Neural cell (in vitro differentiated cells): ENCODE results near the gene SLC5A11.

ENCODE experiments used
- CTCF ChIP-seq: fragments of 450-650 bp; IDR thresholded peaks from 2 replicates; pipeline ENCODE4 v1.5.1; 2014; ENCODE audit warnings: antibody characterized with exemption, mild to moderate bottlenecking, moderate library complexity; ENCODE audit not compliant: poor library complexity, severe bottlenecking
- EP300 ChIP-seq: fragments of 450-650 bp; conservative IDR thresholded peaks from 2 replicates; pipeline ENCODE4 v1.6.1; 2014; ENCODE audit warnings: antibody characterized with exemption, mild to moderate bottlenecking, moderate library complexity; ENCODE audit not compliant: poor library complexity, severe bottlenecking
- EZH2 ChIP-seq: fragments of 200-600, 300-800 bp; shearing (Covaris generic), sonication (generic); IDR thresholded peaks from 2 replicates; pipeline ENCODE4 v1.6.1; 2014; ENCODE audit warnings: antibody characterized with exemption, low read length, borderline replicate concordance, mild to moderate bottlenecking; ENCODE audit not compliant: insufficient read depth, poor library complexity, severe bottlenecking
- MXI1 ChIP-seq: fragments of 450-650 bp; conservative IDR thresholded peaks from 2 replicates; pipeline ENCODE4 v1.6.1; 2014; ENCODE audit warnings: antibody characterized with exemption, mild to moderate bottlenecking; ENCODE audit not compliant: poor library complexity, severe bottlenecking
- POLR2AphosphoS5 ChIP-seq: IDR thresholded peaks from 2 replicates; pipeline ENCODE4 v1.6.1; 2012
- REST ChIP-seq: IDR thresholded peaks from 2 replicates; pipeline ENCODE4 v1.6.1; 2012; ENCODE audit warnings: borderline replicate concordance
- TAF1 ChIP-seq: IDR thresholded peaks from 2 replicates; pipeline ENCODE4 v1.6.1; 2012; ENCODE audit warnings: low read depth

GRCh38 chr16:24908716-24909115, 63.0 kb downstream of the SLC5A11 start:
- TF ChIP-seq CTCF (no peak), MXI1 (no peak), EZH2 (no peak), TAF1 (no peak), REST (no peak), EP300 (no peak), POLR2AphosphoS5 (no peak)
